Measurements from ENCODE around the gene RAB22A.

Gene RAB22A

GRCh38 chr20:58331961-58332551, 22.5 kb downstream of the RAB22A start:
- Histone ChIP-seq H4K20me1 (ENCODE audit: insufficient read depth, low read length) (0 out of 2 replicates have a peak, but pooled peaks cover 15% of the 10 kb centered on the region), H3K36me3 (replicated peaks; ENCODE audit: low read depth, low read length) (peaks cover 7% of the 10 kb centered on the region), H3K9ac (ENCODE audit: low read length) (no peak overlapping the region), H3K4me3 (ENCODE audit: low read length) (no peak overlapping the region), H3K79me2 (ENCODE audit: low read length) (peaks cover 22% of the 10 kb centered on the region), H3K27me3 (ENCODE audit: low read depth, low read length) (no peaks in the 10 kb centered on the region), H3K27ac (ENCODE audit: low read length) (no peak overlapping the region), H3K9me3 (ENCODE audit: insufficient read depth, low read length) (no peaks in the 10 kb centered on the region), H3K4me2 (ENCODE audit: low read length) (no peak overlapping the region), H2AFZ (ENCODE audit: low read depth, low read length) (no peak overlapping the region), H3K4me1 (ENCODE audit: low read length) (no peaks in the 10 kb centered on the region)
- no peak for TF ChIP-seq EZH2phosphoT487 (IDR thresholded peaks at IDR 0.05; ENCODE audit: low read depth)
- no peak for TF ChIP-seq CTCF (IDR thresholded peaks at IDR 0.05; ENCODE audit: low read depth, low read length)

GRCh38 chr20:58339741-58340140, 30.2 kb downstream of the RAB22A start:
- Histone ChIP-seq H3K79me2 (ENCODE audit: low read length) (peaks cover 18% of the 10 kb centered on the region; the same call in 1 of the 2 replicates), H4K20me1 (ENCODE audit: insufficient read depth, low read length) (peaks cover 19% of the 10 kb centered on the region; the same call in 1 of the 2 replicates), H3K9ac (ENCODE audit: low read length) (no peak overlapping the region), H2AFZ (ENCODE audit: low read depth, low read length) (no peak overlapping the region), H3K4me1 (ENCODE audit: low read length) (no peaks in the 10 kb centered on the region), H3K27ac (ENCODE audit: low read length) (no peak overlapping the region), H3K4me3 (ENCODE audit: low read length) (no peak overlapping the region), H3K9me3 (ENCODE audit: insufficient read depth, low read length) (no peaks in the 10 kb centered on the region), H3K27me3 (ENCODE audit: low read depth, low read length) (no peaks in the 10 kb centered on the region), H3K36me3 (replicated peaks; ENCODE audit: low read depth, low read length) (peaks cover 2% of the 10 kb centered on the region), H3K4me2 (ENCODE audit: low read length) (no peak overlapping the region)
- no peak for TF ChIP-seq EZH2phosphoT487 (IDR thresholded peaks at IDR 0.05; ENCODE audit: low read depth)
- no peak for TF ChIP-seq CTCF (IDR thresholded peaks at IDR 0.05; ENCODE audit: low read depth, low read length)

GRCh38 chr20:58340151-58340550, 30.6 kb downstream of the RAB22A start:
- Histone ChIP-seq H3K27me3 (ENCODE audit: low read depth, low read length) (no peaks in the 10 kb centered on the region), H3K79me2 (ENCODE audit: low read length) (peaks cover 18% of the 10 kb centered on the region; the same call in 1 of the 2 replicates), H3K9ac (ENCODE audit: low read length) (no peak overlapping the region), H3K9me3 (ENCODE audit: insufficient read depth, low read length) (no peaks in the 10 kb centered on the region), H3K4me2 (ENCODE audit: low read length) (no peak overlapping the region), H4K20me1 (ENCODE audit: insufficient read depth, low read length) (peaks cover 20% of the 10 kb centered on the region; the same call in 1 of the 2 replicates), H3K4me3 (ENCODE audit: low read length) (no peak overlapping the region), H3K4me1 (ENCODE audit: low read length) (no peaks in the 10 kb centered on the region), H3K36me3 (replicated peaks; ENCODE audit: low read depth, low read length) (peaks cover 5% of the 10 kb centered on the region), H2AFZ (ENCODE audit: low read depth, low read length) (no peak overlapping the region), H3K27ac (ENCODE audit: low read length) (no peak overlapping the region)
- TF ChIP-seq EZH2phosphoT487 (IDR thresholded peaks at IDR 0.05; ENCODE audit: low read depth) (no peak), CTCF (IDR thresholded peaks at IDR 0.05; ENCODE audit: low read depth, low read length) (no peak)

- Histone ChIP-seq H3K27me3 (ENCODE audit: low read depth, low read length) (no peaks in the 10 kb centered on the region), H2AFZ (ENCODE audit: low read depth, low read length) (no peak overlapping the region), H3K79me2 (ENCODE audit: low read length) (peaks cover 18% of the 10 kb centered on the region; the same call in 1 of the 2 replicates), H3K9me3 (ENCODE audit: insufficient read depth, low read length) (no peaks in the 10 kb centered on the region), H3K9ac (ENCODE audit: low read length) (no peak overlapping the region), H3K4me1 (ENCODE audit: low read length) (no peaks in the 10 kb centered on the region), H3K27ac (ENCODE audit: low read length) (no peak overlapping the region), H3K4me2 (ENCODE audit: low read length) (no peak overlapping the region), H3K4me3 (ENCODE audit: low read length) (no peak overlapping the region), H4K20me1 (ENCODE audit: insufficient read depth, low read length) (peaks cover 20% of the 10 kb centered on the region; the same call in 1 of the 2 replicates), H3K36me3 (replicated peaks; ENCODE audit: low read depth, low read length) (peaks cover 12% of the 10 kb centered on the region)
- TF ChIP-seq EZH2phosphoT487 (IDR thresholded peaks at IDR 0.05; ENCODE audit: low read depth) (no peak), CTCF (IDR thresholded peaks at IDR 0.05; ENCODE audit: low read depth, low read length) (no peak)
Observed at GRCh38 chr20:58340853-58341252, 31.3 kb downstream of the RAB22A start.
